Measurements from ENCODE around the gene DUS4L.

The DUS4L gene

DNA sequence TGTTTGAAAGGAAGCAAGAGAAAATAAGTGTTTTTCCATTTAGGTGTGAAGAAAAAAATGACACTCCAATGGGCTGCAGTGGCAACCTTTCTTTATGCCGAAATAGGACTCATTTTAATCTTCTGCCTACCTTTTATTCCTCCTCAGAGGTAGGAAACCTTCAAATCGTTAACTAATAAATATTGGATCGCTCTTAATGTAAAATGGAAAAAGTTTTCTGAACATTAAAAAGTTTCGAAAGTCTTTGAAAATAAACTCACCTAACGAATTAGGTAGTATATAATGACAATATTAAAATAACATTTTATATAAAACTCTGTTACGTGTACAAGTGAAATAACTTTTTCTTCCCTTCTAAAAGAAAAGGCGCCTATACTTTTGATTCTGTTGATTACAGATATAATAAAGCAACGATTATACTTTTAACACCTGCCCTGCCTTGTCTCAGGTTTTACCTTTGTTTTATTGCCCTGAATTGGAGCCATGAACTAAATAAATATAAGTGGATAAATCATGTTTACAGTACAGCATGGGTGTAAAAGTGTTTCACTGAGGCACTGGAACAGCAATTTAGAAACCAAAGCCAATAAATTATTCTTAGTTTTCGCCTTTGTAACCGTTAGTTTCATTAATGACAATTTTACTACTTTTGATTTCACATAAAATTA lies 17.1 kb downstream of the DUS4L start:
- DNase-seq (ENCODE audit: low spot score), result no peak

DNA sequence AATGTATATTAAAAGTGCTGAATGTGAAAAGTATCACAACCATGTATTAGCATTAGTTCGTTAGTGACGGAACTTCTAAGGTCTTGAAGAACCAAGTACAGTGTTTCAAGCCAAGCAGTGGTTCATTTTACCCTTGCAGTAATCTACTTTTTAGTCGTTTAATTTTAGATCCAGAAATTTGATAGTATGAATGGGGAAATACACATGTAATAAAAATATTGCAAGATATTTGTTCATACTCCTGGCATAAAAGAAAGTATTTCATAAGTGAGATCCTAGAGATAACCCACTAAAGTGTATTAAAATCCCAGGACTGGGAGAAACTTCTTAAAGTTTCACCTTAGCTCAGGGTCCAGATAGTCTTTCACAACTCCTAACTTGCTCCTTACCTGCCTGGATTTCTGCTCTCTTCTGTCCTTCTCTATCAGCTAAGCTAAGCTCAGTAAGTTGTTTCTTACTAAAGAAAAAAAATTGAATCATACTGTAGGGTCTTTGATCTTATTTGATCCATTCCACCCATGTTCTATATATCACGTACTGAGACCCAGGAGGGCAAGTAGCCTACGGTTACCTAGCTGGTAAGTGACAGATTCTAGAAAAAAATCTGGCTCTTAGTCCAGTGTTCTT lies 17.7 kb downstream of the DUS4L start:
- no peak for DNase-seq (ENCODE audit: low spot score)

DNA sequence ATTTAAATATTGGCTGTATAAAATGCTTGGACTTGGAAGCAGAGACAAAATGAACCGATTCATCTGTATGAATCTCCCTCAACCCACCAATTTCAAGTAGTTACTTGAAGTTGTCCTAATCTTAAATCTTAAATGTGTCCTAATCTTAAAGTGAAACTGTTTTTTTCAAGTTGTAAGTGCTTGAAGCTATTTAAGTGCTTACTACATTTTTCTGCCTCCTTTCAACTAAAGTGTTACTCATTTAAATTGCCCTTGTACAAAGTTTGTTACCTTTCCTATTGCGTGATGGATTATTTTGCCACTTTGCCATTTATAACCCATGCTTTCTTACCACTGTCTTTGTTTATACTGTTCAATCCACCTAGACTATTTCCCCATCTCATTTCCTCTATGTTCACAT lies 19.1 kb downstream of the DUS4L start:
- DNase-seq (ENCODE audit: low spot score), result no peak

DNA sequence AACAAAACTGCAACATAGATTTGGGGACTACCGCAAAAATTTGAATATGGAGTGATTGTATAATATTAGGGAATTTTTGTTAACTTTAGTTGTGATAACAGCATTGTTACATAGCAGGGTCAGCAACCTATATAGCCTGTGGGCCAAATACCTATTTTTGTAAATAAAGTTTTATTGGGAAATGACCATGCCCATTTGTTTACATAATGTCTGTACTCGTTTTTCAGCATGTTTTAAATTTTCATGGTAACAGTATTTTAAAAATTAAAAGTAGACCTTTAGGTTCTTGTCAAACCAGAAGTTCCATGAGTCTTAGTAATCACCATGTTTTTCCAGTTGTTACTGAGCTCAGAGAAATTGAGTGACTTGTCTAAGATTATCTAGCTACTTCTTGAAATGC lies 20.9 kb downstream of the DUS4L start:
- no peak for DNase-seq (ENCODE audit: low spot score)

DNA sequence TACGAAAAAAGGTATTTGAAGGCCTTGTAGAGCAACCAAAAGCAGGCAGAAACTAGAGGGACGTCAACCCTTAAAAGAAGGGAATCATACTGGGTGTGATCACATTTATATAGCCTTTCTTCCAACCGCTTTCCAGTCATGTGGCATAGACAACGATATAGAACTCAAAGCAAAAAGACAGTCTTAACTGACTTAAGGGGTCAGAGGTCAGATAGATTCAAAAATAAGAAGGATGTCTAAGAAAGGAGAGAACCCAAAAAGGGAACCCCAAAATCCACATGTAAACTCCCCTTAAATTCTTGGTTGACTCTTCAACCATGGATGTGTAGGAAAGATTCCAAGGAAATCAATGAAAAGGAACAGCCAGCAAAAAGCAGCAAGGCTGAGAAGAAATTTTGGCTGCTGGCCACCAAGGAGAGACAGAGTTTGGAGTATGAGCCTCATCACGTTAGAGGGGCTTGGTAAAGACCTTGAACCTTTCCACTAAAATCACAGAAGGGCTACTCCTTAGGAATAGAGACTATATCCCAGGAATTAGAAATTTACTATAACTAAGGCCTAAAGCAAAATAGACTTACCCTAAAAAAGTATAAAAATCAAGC lies 24.9 kb downstream of the DUS4L start:
- DNase-seq (ENCODE audit: low spot score), result no peak

DNA sequence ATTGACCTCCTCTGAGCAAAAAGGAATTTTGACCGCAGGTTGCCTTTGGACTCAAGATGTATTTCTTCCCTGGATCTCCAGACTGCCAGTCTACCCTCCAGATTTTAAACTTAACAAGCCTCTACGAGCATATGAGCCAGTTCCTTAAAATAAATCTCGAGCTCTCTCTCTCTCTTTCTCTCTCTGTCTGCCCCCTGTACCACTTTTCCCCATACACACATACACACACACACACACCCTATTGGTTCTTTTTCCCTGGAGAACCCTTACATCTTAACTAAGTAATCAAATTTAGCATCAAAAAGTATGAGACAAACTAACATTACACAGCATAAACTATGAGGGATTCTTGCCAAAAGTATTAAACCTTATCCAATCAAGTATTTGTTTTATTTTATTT lies 27.6 kb downstream of the DUS4L start:
- DNase-seq (ENCODE audit: low spot score), result no peak

DNA sequence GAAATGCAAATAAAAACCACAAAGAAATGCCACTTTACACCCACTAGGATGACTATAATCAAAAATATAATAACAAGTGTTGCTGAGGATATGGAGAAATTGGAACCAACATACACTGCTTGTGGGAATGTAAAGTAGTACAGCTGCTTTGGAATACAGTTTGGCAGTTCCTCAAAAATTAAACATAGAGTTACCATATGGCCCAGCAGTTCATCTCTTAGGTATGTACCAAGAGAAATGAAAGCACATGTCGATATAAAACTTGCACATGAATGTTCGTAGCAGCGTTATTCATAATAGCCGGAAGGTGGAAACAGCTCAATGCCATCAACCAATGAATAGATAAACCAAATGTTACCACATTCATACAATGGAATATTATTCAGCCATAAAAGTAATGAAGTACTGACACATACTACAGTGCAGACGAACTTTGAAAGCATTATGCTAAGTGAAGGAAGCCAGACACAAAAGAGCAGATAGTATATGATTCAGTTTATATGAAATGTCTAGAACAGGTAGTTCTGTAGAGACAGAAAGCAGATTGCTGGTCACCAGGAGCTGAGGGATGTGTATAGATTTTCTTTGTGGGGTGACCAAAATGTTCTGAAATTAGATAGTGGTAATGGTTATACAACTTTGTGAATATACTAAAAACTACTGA lies 28.7 kb downstream of the DUS4L start:
- DNase-seq (ENCODE audit: low spot score), result no peak

DNA sequence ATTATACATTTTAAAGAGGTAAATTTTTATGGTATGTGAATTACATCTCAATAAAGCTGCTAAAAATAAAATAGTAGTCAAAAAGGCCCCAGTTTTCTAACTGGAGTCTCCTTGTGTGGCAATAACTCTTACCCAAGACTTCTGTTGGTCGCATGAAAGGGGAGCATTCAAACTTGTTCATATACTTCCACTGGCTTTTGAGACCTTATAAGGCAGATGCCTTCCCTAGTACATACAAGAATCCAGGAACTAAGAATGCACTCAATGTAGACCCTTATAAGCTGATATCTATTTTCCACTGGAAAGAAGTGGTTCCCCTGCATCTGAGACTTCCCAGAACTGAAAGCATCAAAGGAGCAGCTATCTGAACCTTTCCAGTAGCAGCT lies 29.2 kb downstream of the DUS4L start:
- no peak for DNase-seq (ENCODE audit: low spot score)

DNA sequence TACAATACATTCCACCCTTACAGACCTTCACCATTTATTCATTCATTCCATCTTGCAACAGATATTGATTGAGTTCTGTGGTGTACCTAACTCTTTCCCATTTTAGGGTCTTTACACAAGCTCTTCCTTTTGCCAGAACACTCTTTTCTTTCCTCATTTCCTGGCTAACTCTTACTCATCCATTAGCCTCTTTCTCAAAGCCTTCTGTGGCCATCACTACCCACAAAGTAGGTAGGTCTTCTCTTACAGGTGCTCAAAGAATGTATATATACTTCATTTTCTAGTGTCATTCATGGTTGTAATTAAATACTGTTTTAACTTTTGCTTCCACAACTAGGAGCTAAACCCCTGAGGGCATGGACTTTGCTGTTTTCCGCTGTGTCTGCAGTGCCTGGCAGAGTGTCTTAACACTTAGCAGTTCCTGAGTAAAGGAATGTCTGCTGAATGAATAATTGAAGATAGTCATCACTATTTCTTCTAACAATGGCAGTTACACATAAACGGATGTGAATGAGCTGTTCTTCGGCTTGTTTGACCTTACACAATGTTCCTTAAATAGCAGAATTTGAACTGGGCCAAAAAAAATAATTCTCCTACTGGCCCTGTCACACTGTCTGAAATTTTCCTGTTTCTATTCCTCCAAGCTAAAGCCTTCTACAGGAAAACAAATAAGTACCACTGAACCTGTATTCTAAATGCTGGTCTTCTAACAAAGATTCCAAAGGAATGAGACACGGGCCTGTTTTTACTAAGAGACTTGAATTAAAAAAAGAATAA lies 31.4 kb downstream of the DUS4L start:
- DNase-seq (ENCODE audit: low spot score), result no peak

DNA sequence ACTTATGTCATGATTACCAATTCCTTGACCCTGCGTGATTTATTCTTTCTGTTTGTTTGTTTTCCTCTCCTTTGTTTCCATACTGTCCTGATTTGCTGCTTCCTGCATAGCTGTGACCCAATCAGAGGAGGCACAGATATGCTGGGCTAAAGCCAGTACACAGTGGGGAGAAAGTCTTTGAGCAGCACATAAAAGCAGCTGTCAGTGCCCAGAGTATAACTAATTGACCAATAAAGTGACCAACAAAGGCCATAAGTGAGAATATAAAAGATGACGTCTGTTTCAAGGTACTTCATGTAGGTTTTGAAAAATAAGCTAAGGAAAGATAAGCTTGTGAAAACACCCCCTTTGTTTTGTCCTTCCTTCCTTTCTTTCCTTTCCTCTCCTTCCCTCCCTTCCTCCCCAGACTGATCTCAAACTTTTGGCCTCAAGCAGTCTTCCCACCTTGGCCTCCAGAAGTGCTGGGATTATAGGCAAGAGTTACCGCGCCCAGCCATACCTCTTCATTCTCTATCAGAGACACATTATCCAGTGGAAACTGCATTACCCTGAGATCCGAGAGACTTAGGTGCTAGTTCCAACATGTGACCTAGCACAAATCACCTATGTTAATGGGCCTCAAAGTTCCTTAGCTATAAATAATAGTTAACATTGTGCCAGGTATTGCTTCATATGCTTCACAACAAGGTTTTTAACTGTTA lies 33.3 kb downstream of the DUS4L start:
- DNase-seq (ENCODE audit: low spot score), result no peak

DNA sequence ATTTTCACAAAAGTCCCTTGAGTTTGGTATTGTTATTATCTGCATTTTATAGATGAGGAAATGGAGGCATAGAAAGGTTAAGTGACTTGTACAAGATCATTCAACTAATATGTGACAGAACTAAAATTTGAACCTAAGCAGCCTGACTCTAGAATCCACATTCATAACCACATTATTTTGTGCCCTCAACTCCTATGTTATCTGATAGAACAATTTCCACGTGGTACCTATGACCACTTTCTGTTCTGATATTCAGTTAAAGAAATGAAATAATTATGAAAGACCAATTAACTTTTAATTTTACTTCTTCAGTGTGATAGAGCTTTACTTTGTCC lies 33.8 kb downstream of the DUS4L start:
- DNase-seq (ENCODE audit: low spot score), result no peak

DNA sequence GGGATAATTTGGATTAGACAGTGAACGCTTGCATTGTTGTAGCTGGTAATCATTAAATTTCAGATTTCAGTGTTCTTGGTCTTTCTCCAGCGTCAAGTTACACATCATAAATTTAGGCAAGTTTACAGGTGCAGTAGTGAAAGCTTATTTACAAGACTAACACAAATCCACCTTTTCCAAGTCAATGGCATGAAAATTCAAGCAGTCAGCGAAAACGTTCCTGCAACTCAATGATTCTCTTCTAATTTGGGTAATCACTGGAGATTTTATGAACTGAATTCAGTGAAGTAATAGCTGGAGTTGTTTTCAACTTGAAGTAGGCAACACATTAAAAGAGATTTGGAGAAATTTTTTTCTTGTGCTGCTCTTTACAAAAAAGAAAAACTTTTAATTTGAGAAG lies 34.2 kb downstream of the DUS4L start:
- no peak for DNase-seq (ENCODE audit: low spot score)

DNA sequence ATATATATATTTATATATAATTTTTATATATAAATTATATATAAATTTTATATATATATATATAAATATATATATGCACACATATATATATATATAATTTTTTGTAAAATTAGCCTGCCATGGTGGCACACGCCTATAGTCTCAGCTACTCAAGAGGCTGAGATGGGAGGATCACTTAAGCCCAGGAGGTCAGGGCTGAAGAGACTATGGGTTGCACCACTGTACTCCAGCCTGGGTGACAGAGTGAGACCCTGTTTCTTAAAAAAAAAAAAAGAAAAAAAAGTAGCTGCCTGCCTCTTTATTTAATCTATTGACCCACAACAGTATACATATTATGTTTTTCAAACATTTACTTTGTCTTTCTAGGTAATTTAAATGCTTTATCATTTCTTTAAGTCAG lies 35.5 kb downstream of the DUS4L start:
- DNase-seq (ENCODE audit: low spot score), result no peak

DNA sequence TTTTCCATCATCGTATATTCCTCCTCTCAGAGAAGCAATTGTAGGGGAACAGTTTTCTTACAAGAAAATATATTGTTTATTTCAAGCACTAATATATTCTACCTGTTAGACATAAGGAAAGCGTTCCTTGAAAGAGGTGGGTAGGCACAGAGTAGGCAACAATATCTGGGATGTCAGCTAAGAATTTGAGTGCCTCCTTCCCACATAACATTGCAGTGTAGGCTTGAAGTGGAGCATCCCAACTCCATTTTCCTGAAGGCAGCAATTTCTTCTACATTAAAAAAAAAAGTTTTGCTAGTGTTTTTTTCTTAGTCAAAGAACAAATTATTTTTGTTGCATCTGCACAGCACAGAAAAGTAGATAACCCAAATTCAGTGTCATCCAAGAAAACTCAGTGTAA lies 37.0 kb downstream of the DUS4L start:
- DNase-seq (ENCODE audit: low spot score), result no peak

DNA sequence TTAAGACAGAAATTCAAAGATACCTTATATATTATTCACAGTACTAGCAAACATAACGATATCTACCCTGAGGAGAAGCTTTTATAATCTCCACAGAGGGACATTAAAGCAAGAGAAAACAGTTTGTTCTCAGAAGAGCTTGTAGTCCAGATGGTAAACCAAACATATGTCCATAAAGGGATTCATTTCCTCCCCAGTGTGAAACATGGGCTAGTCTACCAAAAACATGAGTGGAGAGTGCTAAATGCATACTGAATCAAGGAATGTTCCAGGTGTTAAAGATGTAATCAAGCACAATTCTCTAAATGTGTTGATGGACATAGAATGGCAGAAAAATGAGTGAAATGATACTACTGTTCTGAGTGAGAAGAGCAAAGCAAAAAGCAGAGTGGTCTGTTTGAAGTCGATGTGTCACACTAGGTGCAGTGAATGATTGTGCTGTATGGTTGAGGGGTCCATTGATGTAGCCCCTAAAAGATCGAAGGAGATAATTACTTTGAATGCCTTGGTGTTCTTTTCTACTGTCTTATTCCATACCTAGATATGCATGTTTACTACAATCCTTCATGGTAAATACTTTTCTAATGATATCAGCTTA lies 41.5 kb downstream of the DUS4L start:
- no peak for DNase-seq (ENCODE audit: low spot score)

DNA sequence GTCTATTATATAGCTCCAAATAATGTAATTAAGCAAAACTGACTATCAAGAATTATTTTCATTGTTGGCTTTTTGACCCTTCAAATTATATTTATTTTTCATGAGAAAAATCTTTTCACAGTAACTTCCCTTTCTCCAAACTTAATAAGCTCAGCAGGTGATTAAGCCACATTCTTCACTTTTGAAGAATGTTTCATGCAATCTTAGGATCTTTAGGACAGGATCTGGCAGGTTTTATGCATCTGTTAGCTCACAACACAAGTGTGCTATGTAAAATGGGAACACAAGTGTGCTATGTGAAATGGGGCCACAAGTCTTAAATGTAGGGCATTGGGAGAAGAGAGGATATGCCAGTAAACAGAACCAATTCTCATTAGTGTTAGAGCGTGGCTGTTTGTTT lies 42.5 kb downstream of the DUS4L start:
- no peak for DNase-seq (ENCODE audit: low spot score)

DNA sequence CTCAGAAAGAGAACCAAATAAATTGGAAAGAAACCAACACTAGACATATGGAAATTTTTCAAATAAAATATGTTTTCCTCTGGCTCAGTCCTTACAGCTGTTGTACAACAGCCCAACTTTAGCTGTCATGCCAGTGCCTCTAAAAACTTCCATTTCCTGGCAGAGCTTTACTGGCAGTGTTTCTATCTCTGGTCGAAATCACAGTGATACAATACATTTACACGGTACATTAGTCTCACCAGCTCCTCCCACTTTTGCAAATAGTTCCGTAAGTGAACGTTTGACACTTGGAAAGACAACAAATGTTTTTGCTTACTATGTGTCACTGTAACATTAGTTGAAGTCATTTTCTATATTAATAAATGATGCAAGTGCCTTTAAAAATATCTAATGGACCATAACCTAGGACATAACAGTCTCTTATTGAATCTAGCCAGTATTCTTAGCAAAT lies 46.1 kb downstream of the DUS4L start:
- no peak for DNase-seq (ENCODE audit: low spot score)

DNA sequence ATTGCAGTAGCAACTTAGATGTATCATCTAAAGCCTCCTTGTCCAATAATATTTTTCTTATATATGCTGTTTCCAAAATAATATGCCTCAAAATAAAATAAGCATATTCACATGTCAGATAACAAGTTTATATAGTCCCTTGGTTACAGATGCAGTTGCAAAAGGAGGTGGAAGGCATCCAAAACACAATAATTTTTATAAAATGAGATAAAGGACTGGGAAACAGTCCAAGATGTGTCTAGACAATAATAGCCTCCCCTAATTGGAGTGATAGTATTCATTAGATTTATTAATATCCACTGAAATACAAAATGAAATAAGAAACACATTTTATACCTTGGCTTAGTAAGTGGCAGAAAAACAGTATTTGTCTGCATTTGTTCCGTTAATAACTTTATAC lies 46.6 kb downstream of the DUS4L start:
- no peak for DNase-seq (ENCODE audit: low spot score)

DNA sequence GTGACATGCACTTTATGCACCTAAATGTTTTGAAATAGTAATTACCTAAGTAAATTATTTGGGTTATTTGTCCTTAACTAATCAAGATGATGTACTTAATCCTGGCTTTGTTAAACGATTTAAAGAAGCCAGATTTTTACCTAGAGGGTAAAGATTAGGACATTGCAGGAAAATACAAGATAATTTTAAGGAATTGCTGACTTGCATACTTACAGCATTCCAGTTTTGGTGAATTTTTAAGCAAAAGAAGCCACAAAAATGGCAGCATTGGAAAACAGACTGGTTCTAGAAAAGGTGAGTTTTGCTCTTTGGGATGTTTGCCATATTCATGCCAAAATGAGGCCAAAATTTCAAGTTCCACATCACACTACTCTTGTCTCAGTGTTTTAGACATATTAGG lies 49.7 kb downstream of the DUS4L start:
- DNase-seq (ENCODE audit: low spot score), result no peak

DNA sequence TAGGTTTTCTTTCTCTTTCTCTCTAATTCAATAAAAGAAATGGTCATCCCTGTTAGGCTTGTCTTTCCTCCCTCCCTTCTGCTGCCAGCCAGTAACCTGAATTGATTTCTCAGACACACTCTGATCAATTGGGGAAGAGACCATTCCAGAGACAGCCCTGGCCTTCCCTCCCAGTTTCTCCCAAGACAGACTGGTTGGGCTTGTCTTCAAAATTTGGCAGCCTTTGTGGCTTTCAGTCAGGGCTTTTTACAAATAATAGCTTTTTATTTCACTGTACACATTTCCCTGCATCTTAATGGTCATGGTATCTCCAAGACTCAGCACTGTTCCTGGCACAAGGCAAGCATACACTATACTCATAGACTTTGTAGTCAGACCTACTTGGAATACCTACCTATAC lies 50.2 kb downstream of the DUS4L start:
- DNase-seq (ENCODE audit: low spot score), result no peak

DNA sequence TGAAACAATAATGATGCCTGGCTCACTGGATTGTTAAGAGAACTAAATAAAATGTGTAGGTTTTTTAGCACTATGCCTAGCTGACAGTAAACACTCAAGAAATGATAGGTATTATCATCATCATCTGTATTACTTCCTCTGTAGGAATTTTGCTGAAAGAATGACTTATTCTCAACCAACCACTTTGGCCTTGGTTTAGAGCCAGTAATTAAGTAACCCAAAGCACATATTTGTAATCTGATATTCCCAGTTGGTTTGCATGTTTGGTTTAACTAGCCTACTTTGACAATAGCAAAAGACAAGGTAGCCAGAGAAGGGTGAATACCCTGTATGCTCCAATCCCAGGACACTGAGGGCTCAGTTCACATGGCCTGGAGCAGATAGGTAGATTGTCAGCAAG lies 50.7 kb downstream of the DUS4L start:
- no peak for DNase-seq (ENCODE audit: low spot score)

All from ecto neural progenitor cell (in vitro differentiated cells).